Measurements from ENCODE around the gene DRP2.

- TF ChIP-seq L3MBTL2 (conservative IDR thresholded peaks at IDR 0.05) (no peak), BHLHE40 (IDR thresholded peaks at IDR 0.05; ENCODE audit: borderline replicate concordance) (no peak), CTBP1 (IDR thresholded peaks at IDR 0.05; ENCODE audit: borderline replicate concordance) (no peak), ELF4 (IDR thresholded peaks at IDR 0.05) (no peak), FOXK2 (IDR thresholded peaks at IDR 0.05) (no peak), FOXA1 (IDR thresholded peaks at IDR 0.05) (no peak), TARDBP (IDR thresholded peaks at IDR 0.05) (no peak), HDGF (IDR thresholded peaks at IDR 0.05; ENCODE audit: borderline replicate concordance) (no peak), ZNF384 (IDR thresholded peaks at IDR 0.05) (no peak), SP1 (IDR thresholded peaks at IDR 0.05) (no peak), SUZ12 (IDR thresholded peaks at IDR 0.05) (no peak)
Observed at GRCh38 chrX:101241531-101241930, 21.9 kb downstream of the DRP2 start.
